ENCODE measurements around the gene CSMD2.

DNA sequence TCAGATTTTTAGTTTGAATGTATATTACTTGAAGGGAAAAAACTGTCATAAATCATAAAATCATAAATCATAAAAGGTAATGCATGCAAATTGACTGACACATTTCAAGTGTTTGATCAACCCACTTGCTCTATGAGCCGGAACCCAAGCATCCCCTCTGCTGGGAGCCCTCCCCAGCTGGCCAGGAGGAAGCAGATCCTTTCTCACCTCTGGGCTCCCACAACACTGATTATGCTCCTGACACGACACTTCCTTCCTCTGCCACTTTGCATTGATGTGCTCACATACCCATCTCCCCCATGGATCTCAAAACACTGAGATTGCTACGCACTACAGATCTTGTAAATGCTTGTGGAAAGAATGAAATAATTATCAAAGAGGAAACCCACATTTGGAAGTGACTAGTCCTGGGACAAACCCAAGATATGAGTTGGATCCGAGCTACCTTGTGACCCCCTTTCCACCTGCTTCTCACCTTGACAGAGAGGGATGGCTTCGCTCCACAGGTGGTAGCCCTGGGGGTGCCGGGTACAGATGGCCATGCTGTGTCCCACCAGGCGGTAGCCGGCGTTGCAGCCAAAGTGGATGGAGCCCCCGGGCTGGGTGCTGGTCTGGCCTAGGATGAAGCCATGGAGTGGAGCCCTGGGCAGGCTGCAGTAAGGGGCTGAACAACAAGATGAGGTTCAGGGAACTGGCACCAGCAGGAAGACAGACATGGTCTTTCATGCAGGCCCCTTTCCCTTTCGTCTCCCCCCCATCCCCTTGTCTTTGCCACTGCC is 588.0 kb downstream of the CSMD2 start:
- TF ChIP-seq CTCF (IDR thresholded peaks at IDR 0.05), result no peak
- no peak for TF ChIP-seq POLR2A (IDR thresholded peaks at IDR 0.05)
